GM10847 (cell line): ENCODE measurements around the gene TP63.

Source experiments
- POLR2A ChIP-seq: IDR thresholded peaks from 2 replicates; pipeline ENCODE4 v1.6.1; 2011; ENCODE audit not compliant: insufficient read length; ENCODE audit errors: extremely low read depth

Gene TP63

GRCh38 chr3:189826566-189826965 is 195.4 kb downstream of the TP63 start:
- TF ChIP-seq POLR2A: no peak

DNA sequence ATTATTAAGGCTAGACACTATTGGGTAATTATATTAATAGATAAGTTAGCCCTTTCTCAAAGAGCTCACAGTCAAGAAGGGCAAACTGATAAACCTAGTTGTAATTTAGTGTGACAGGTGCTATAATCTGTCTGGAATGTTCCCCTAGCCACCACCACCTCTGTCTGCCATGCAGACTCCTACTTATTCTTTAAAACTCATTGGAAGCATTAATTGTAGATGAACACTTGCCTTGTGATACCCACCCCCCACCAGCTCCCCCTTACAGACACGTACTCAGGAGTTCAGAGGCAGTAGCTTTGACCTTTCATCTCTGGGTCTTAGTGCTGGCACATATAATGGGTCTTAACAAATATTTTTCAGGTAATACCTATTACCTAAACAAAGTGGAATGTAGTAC is 195.9 kb downstream of the TP63 start:
- TF ChIP-seq POLR2A: no peak

DNA sequence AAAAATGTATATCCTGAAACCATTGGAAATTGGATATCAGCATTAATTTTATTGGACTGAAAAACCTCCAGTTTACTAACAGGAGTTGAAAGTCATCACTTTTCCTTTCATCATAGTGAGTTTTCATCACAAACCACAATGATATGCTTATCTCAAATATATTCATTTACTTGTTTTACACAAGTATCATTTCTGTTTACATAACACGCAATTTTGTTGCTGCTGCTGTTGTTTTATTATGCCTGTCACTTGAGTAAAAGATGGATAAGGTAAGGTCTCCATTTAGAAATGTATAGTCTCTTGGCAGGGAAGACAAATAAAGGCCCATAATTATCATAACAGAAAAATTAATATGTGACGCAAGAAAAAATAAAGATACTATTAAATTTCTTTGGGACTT is 199.2 kb downstream of the TP63 start:
- TF ChIP-seq POLR2A: no peak

DNA sequence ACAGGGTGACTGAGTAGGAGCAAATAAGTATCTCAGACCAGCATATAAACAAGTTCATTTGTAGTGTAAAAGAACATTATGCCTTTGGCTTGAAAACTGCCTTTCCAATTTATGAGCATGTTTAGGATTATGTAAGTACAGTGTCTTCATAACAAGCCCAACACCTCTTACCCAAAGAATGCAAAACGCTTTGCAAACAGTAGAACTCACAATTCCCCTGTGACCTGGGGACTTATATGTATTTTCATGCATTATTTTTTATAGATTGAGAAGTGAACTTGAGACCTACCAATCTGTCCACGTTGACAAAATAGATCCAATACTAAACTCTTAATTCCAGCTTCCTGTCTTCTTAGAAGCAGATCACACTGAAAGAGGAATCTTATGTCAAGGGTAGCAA is 202.1 kb downstream of the TP63 start:
- no peak for TF ChIP-seq POLR2A

- no peak for TF ChIP-seq POLR2A
Observed at GRCh38 chr3:189833996-189834395, 202.8 kb downstream of the TP63 start.

GRCh38 chr3:189834462-189834861 is 203.3 kb downstream of the TP63 start:
- TF ChIP-seq POLR2A: no peak

DNA sequence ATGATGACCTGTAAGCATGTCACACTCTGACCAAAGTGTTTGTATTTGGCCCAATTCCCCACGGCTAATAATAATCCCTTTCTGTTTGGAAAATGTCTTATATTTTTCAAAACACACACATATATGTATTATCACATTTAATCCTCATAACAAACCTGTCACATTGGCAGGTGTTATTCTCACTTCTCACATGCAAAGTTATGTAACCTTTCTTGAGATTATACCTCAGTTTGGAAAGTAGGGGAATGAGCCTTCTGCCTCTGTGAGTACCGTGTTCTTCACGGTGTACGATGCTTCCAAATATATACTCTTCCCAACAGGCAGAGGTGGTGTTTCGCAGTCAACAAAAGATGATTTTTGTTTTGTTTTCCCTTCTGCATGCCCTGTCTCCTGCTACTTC is 205.6 kb downstream of the TP63 start:
- TF ChIP-seq POLR2A: no peak

DNA sequence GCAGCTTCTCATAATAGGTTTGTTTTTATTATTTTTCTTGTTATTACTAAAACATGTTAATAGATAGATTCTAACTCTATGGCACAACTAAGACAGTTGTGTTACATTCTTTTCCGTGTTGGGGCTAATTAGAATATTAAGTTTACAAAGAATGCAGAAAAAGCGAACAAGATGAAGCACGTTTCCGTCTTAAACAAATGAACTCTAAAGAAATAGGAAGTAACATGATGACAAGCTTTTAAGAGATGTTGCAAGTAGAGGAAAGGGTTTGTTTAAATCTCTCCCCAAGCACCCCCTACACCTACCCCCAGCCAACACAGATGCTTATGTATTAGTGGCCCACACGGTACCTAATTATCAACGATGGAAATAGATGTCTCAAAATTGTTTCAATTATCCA is 207.1 kb downstream of the TP63 start:
- no peak for TF ChIP-seq POLR2A

DNA sequence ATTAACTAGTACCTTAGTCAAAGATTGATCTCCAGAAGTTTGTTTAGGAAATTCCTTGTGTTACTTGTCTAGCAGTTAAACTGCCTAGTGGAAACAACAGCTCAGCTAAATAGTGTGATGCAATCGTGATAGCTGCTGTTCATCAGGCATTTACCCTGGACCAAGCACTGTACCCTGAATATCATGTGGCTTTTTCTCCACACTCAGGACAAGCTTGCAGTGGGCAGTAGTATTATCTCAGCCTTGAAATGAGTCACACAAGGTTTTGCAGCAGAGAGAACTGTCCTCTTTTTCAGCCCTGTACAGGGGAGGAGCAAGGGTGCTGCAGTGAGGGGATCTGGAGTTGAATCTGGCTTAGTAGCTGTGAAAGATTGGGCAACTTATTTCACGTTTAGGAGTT is 208.4 kb downstream of the TP63 start:
- no peak for TF ChIP-seq POLR2A

DNA sequence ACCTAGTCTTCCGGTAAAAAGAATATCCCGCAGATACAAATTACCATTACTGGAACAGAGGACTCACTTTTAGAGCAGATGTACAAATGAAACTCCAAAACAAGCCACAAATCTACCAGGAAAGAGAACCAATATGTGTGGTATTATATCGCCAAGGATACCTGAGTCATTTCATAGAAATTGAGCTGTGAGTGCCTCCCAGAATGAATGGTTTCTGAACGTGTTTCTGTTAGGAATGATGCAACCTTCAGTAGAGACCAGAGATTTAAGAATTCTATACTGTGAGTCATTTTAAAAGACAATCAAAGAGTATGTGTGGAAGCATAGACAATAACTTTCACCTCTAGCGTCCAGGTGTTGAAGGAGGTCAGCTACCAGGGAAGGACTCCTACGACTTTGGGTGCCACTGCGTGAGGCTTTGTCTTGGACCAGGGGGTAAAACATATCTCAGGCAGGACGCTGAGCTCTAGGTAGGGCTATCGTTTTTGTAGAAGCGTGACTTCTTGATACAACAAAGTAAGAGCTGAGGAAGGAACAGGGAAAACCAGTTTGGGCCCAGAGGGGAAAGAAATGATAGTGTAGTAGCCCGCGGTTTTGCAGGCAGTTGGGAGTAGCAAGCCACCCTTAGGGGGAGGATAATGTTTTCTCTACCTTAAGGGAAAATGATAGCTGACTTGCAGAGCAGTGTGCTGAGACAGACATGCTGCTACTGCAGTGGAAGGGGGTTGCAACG is 210.4 kb downstream of the TP63 start:
- no peak for TF ChIP-seq POLR2A

- TF ChIP-seq POLR2A: no peak
Observed at GRCh38 chr3:189842681-189843602, 211.8 kb downstream of the TP63 start.

DNA sequence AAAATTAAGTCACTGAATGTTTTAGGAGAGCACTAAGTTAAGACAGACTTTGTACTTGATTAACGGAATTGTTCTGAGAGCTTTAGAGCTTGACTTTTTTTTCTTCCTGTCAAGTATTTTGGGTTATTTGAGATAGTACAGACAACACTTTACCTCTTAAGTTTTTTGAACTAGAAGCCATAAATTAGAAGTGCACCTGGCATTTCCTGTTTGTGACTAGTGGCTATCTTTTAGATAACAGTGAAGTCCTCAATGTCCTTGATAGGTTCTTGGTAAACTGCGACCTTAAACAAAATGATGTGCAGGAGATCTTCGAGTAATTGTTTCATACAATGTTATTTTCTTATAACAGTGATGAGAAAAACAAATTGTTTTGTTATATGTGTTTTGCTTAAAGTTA is 213.9 kb downstream of the TP63 start:
- no peak for TF ChIP-seq POLR2A

DNA sequence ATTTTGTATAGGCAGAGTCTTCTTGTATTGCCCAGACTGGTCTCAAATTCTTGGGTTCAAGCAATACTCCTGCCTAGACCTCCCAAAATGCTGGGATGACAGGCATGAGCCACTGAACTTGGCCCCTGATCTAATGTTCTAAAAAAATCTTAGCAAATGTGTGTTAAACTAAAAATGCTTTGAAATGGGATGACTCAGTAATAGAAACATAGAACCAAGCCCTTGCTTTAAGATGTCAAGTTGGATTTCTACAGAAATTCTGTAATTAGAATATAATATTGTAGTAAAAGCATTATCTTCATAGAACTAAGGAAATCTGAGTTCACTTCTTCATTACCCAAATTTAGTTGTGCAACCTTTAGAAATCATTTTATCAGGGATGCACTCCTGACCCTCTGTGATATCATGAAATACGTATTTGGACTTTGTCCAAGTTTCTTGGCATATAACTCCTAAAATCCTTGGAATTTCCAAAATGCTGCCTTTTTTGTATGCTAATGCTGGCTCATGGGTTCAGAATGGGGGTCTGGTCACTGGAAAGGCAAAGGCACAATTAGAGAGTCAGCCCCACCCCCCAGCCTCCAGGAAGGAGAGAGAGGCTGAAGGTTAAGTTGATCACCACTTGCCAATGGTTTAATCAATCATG is 217.3 kb downstream of the TP63 start:
- TF ChIP-seq POLR2A: no peak

- no peak for TF ChIP-seq POLR2A
Observed at GRCh38 chr3:189849262-189849661, 218.1 kb downstream of the TP63 start.

GRCh38 chr3:189851682-189852081 is 220.5 kb downstream of the TP63 start:
- no peak for TF ChIP-seq POLR2A

GRCh38 chr3:189853906-189854305 is 222.7 kb downstream of the TP63 start:
- TF ChIP-seq POLR2A: no peak
